Measurements from ENCODE around the gene RAB5A. TPM values are rescaled to one million over a fixed set of nuclear protein-coding genes. Genes with fewer than 3 reads are reported as not detected.
A peak's percentile ranks its signal among the peaks of the same experiment; 100 is the strongest.
"Not testable (repeated sequence)": the region's sequence is repeated elsewhere in the genome, so short reads cannot be mapped to it uniquely, and the experiment has no call there.

Gene RAB5A
- total RNA-seq, 2 donors from 2014 or later: 55.4 to 61.5 TPM

DNA sequence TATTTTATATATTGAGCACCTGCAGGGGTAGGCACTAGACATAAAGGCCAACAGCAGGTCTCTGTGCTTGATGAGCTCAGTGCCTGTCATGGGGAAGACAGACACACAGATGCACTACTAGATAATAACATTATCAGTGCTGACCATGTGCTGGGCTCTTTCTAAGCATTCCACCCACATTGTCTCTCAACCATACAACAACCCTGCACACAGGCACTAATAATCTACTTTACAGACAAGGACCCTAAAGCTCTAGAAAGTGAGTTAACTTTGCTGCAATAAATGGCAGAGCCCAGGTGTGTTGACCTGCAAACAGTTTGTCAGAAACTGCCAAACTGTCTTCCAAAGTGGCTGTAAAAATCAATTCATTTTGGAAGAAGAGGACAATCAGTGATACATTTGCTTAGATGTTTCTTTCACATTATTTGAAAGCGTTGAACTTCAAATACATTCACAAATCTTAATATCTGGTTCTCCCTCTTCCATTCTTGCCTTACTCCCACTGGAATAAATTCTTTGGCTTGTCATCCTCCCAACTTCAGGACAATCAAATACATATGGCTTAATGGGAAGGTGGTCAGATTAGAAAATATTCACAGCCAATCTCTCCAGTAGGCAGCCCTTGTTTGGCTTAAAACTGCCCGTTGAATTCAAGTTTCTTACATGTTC is 76.2 kb downstream of the RAB5A start:
- peak overlapping the region; percentile 56 to 71 for H3K27ac ChIP-seq
- intact Hi-C loops (cut with DNase I): no loop called here
- WGBS: 29% methylated on average over 2 of the region's 2 CpGs

DNA sequence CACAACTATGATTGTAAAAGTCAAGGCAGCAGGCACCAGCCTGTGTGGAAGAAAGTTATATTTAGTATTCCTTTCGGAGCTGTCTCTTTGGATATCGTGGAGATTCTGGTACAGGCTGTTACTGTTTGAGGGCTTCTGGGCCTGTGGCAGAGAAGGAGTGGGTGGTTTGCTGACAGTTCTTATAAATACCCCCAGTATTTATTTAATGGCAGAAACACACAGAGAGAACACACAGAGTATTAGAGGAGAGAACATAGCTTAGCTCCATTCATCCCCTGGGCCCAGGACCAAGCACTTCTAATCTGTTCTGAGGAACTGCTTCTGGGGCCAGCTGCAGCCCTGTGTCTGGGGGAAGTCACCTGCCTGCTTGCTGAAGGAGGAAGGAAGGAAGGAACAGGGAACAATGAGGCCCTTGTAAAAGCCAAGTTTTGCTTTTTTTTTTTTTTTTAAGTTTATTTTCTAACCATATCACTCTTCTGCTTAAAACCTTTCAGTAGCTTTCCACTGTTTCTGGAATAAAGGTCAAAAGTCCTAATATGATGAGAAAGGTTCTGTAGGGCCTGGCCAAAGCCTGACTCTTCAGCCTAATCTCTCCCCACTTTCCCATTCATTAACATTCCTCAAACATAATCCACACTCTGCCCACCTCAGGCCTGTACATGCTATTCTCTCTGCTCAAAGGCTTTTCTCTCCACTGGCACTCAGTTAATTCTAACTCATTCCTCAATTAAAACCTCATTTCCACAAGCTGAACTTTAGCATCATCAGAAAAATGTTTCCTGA is 76.9 kb downstream of the RAB5A start:
- Histone ChIP-seq H3K4me1 (replicated peaks) (no peaks in the 10 kb centered on the region), H3K36me3 (no peaks in the 10 kb centered on the region), H3K4me3 (no peak overlapping the region), H3K9me3 (no peaks in the 10 kb centered on the region), H3K27ac (peak overlapping the region; percentile 56 to 71), H3K27me3 (replicated peaks; ENCODE audit: insufficient read depth) (no peaks in the 10 kb centered on the region)
- intact Hi-C loops (cut with DNase I): no loop called here
- peak; percentile 77 for DNase-seq (ENCODE audit: low spot score)
- TF ChIP-seq, protein P1, sequence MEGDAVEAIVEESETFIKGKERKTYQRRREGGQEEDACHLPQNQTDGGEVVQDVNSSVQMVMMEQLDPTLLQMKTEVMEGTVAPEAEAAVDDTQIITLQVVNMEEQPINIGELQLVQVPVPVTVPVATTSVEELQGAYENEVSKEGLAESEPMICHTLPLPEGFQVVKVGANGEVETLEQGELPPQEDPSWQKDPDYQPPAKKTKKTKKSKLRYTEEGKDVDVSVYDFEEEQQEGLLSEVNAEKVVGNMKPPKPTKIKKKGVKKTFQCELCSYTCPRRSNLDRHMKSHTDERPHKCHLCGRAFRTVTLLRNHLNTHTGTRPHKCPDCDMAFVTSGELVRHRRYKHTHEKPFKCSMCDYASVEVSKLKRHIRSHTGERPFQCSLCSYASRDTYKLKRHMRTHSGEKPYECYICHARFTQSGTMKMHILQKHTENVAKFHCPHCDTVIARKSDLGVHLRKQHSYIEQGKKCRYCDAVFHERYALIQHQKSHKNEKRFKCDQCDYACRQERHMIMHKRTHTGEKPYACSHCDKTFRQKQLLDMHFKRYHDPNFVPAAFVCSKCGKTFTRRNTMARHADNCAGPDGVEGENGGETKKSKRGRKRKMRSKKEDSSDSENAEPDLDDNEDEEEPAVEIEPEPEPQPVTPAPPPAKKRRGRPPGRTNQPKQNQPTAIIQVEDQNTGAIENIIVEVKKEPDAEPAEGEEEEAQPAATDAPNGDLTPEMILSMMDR (IDR thresholded peaks at IDR 0.05): no peak
- TF ChIP-seq POLR2AphosphoS5 (IDR thresholded peaks at IDR 0.05): peak; percentile 76
- 5% methylated on average over 2 of the region's 2 CpGs for WGBS

More for the DNA sequence above, 76.2 kb downstream of the RAB5A start:
- Histone ChIP-seq H3K36me3 (no peaks in the 10 kb centered on the region), H3K4me3 (no peak overlapping the region), H3K4me1 (replicated peaks) (no peaks in the 10 kb centered on the region), H3K9me3 (no peaks in the 10 kb centered on the region), H3K27me3 (replicated peaks; ENCODE audit: insufficient read depth) (no peaks in the 10 kb centered on the region)
- no peak for TF ChIP-seq POLR2AphosphoS5 (IDR thresholded peaks at IDR 0.05)
- no peak for DNase-seq (ENCODE audit: low spot score)

DNA sequence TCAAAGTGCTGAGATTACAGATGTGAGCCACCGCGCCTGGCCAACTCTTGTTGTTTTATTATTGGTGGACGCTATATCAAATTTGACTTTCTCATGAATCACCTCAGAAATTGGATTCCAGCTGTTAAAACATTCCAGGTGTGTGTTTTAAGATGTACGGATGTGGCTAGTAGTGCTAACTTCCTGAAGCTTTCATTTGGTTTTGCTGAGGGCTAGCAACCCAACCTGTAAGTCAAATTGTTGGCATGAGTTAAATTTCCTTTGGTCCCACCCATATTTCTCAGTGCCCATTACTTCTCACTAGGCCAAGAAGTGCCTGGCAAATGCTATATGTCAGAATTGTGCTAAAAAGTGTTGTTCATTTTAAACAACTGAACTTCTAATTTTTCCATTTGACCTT is 80.2 kb downstream of the RAB5A start:
- TF ChIP-seq, protein P1 (IDR thresholded peaks at IDR 0.05): no peak
- TF ChIP-seq POLR2A (IDR thresholded peaks at IDR 0.05): no peak
- TF ChIP-seq POLR2AphosphoS5 (IDR thresholded peaks at IDR 0.05): no peak
- no peak overlapping the region for H3K27ac ChIP-seq
- no peaks in the 10 kb centered on the region for H3K36me3 ChIP-seq
- H3K9me3 ChIP-seq: no peaks in the 10 kb centered on the region
- H3K4me1 ChIP-seq (replicated peaks): no peaks in the 10 kb centered on the region
- H3K27me3 ChIP-seq (replicated peaks; ENCODE audit: insufficient read depth): no peaks in the 10 kb centered on the region
- H3K4me3 ChIP-seq: no peak overlapping the region
- intact Hi-C loops (cut with DNase I): no loop called here
- DNase-seq (ENCODE audit: low spot score): no peak
- 83% methylated on average over 4 of the region's 4 CpGs for WGBS

- Histone ChIP-seq H3K4me3 (no peak overlapping the region), H3K4me1 (replicated peaks) (no peaks in the 10 kb centered on the region), H3K36me3 (no peaks in the 10 kb centered on the region), H3K27me3 (replicated peaks; ENCODE audit: insufficient read depth) (no peaks in the 10 kb centered on the region), H3K27ac (no peak overlapping the region), H3K9me3 (no peaks in the 10 kb centered on the region)
- no peak for DNase-seq (ENCODE audit: low spot score)
- no peak for TF ChIP-seq POLR2A (IDR thresholded peaks at IDR 0.05)
- TF ChIP-seq POLR2AphosphoS5 (IDR thresholded peaks at IDR 0.05): no peak
- TF ChIP-seq, protein P1 (IDR thresholded peaks at IDR 0.05): no peak
- intact Hi-C loops (cut with DNase I): no loop called here
- 92% methylated on average over 7 of the region's 7 CpGs for WGBS
Measured at GRCh38 chr3:20028905-20029331, 82.0 kb downstream of the RAB5A start.

GRCh38 chr3:20031939-20032338 is 85.0 kb downstream of the RAB5A start:
- intact Hi-C loops (cut with DNase I); H3K4me1 ChIP-seq (replicated peaks); H3K4me3 ChIP-seq; H3K9me3 ChIP-seq; H3K27ac ChIP-seq; H3K27me3 ChIP-seq (replicated peaks; ENCODE audit: insufficient read depth); H3K36me3 ChIP-seq; DNase-seq (ENCODE audit: low spot score): not testable (repeated sequence)
- WGBS: 100% methylated on average over 7 of the region's 7 CpGs

Small RNA genes within 50 kb of the gene (small RNA-seq; reads per million reads assigned to genes)
- gene RNU4-85P (0 reads per million in 2 donors), gene RPL39P18 (0 reads per million in 2 donors)

Other genes with a start within 250 kb of the RAB5A start
- gene EFHB, start 12.9 kb upstream of the RAB5A start, total RNA-seq: 1 to 10 TPM in 1 of 2 donors, under 1 TPM in 1; 0.96 to 4.1 TPM
- gene PP2D1, start 65.2 kb downstream of the RAB5A start, total RNA-seq: under 1 TPM in 1 of 2 donors, not detected in 1; 0.97 TPM
- gene KAT2B, start 93.3 kb downstream of the RAB5A start, total RNA-seq: 10 to 100 TPM; 16.4 to 31.7 TPM
- gene SGO1, start 239.1 kb downstream of the RAB5A start, total RNA-seq: 1 to 10 TPM in 1 of 2 donors, under 1 TPM in 1; 0.41 to 7.3 TPM

All from prostate gland (tissue), 2 donors.